Myocyte (in vitro differentiated cells): ENCODE data around the gene GJA5. TPM values are rescaled to one million over a fixed set of nuclear protein-coding genes. Genes with fewer than 3 reads are reported as not detected.

Source experiments
- DNase-seq: peaks from one replicate; pipeline ENCODE4 v3.0.0-alpha.2; 2012; ENCODE audit warnings: low read depth
- polyA plus RNA-seq: library from polyadenylated mRNA; unstranded; fragments of >200 nt; gene quantifications from one replicate; pipeline ENCODE4 v1.2.1, GENCODE V29; 2012; ENCODE audit warnings: missing spikeins
- total RNA-seq: library from RNA; depleted of rRNA; stranded (reverse); fragments of >200 nt; gene quantifications from 2 replicates; pipeline ENCODE4 v1.2.3, GENCODE V29; 2014

Gene GJA5
- not detected in 2 replicates for total RNA-seq
- polyA plus RNA-seq: 0.03 TPM

GRCh38 chr1:147760481-147761260 lies at the start of gene GJA5:
Gene GJA5 (minus strand): TSS chr1:147760602. CDS start chr1:147759238, 1,364 bp downstream.
- no peak for DNase-seq

DNA sequence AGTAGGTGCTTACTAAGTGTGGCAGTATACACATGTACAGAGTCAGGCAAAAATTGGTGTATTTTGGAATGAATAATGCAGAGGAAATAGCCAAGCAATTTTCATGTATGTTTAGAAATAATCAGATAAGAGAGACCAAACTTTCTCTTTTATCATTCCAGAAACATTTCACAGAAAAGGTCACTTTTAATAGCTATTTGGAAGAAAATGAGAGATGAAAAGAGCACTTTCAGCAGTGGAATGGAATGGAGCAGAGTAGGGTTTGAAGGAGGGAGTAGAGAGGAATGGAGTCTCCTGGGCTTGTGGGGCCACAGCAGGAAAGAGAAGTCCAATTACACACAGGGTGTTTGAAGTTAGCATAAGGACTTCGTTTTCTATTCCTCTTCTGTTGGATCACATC lies 48.8 kb upstream of the GJA5 start:
- DNase-seq: no peak

GRCh38 chr1:147808025-147808424 lies 47.6 kb upstream of the GJA5 start:
- no peak for DNase-seq

GRCh38 chr1:147807405-147807804 lies 47.0 kb upstream of the GJA5 start:
- no peak for DNase-seq

- no peak for DNase-seq
Observed at GRCh38 chr1:147804942-147805723, 44.7 kb upstream of the GJA5 start.

DNA sequence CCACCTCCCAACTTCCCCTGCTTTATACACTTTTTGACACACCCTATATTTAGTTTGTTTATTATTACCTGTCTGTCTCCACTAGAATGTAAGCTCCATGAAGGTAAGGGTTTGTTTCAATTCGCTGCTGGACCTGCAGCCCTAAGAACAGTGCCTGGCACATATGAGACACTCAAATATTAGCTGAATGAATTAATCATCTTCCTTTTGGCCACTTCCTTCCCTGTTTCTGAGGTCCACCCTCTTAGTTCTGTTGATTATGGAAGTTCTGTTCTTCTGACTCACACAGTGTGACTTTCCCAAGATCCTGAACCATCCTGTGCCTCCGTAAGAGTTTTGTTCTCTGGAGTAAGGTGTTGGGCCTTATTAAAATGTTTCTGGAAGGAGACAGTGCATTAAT lies 40.4 kb upstream of the GJA5 start:
- DNase-seq: no peak

DNA sequence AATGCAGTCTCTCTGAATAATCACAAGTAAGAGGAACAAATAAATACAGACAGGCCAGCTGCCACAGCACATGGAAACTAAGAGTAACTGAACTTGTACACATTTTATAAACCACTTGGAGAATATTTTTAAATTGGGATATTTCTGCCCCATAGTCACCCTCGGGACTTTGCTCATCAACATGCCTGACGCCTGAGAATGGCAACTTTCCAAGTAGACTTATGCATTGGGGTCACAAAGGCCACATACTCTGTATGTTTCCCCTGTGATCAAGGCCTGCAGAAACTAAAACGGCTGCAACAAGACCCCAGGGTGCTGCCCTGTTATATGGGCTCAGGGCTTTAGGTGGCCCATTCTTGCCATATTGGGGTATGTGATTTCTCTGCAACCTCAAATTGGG lies 38.3 kb upstream of the GJA5 start:
- DNase-seq: no peak

- DNase-seq: no peak
Observed at GRCh38 chr1:147794570-147794969, 34.2 kb upstream of the GJA5 start.

- no peak for DNase-seq
Observed at GRCh38 chr1:147791876-147792275, 31.5 kb upstream of the GJA5 start.

DNA sequence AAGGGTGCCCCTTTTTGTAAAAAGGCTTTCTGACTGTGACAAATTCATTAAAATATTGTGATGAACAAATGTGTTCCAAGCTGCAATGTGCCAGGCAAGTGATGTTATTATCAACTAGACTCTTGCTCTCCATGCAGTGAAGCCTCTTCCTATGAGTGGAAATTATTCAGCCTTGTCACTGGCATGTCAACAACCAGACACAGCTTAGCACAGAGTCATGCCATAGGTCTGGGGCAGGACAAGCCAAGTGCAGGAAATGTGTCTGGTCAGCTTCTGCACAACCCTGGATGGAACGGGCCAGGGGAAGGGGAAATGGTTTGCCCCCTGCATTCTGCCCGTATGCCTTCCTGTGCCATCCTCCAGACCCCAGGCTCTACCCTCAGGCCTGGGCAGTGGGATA lies 27.4 kb upstream of the GJA5 start:
- no peak for DNase-seq

DNA sequence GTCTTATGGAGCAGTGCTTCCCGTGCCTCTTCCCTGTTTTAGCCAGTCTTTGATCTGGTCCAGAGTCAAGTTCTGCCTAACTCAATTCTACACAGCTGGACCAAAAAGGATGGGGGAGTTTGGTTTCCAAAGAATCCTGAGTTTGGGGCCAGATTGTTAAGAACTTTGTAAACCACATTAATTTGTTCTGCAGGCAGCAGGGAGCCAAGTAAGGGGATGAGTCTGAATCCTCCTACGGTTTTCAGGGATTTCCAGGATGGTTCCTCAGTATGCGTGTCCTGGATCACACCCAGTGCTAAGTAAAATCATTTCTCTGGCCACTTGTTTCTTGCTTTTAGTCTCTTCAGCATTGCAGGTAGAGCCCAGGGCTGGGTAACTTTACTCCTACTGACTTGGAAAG lies 26.1 kb upstream of the GJA5 start:
- no peak for DNase-seq

DNA sequence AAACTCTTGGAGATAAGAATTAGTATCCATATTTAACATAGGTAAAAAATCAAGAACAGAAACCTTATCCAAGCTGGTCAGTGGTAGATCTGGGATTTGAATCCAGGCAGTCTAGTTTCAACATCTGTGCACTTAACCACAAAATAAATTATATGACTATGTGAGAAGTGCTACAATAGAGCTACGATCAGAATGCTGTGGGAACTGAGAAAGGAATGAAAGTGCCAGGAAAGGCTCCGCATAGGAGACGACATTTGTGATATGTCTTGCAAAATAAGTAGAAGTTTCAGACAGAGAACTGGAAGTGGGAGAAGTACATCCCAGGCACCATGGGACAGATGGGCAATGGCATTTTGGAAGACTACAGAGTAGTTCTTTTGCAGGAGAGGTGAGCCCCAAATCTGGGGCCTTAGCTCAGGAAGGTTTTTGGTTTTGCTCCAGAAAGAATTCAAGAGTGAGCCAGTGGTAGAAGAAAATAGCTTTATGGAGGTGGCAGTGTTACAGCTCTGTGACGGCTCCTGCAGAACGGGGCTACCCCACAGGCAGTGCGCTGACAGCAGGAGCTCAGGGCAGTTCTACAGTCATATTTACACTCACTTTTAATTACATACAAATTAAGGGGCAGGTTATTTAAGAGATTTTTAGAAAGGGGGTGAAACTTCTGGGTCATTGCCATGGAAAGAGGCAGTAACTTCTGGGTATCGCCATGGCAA lies 25.5 kb upstream of the GJA5 start:
- no peak for DNase-seq

DNA sequence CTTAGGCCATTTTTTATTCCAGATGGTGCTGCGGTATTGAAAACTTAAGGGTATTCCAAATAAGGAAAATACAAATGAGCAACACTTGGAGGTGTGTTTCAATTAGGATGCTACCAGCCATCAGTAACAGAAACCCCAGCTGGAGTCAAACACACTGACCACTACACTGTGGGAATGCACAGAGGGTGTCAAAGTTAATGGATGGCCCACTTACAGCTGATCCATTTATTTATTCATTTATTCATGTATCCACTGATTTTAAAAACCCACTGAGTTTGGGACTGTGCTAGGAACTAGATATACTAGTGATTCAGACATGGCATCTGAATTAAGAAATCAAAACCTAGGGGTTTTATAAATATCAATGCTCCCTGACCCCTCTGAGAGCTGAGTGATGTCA lies 24.5 kb upstream of the GJA5 start:
- DNase-seq: no peak

GRCh38 chr1:147781056-147781471 lies 20.7 kb upstream of the GJA5 start:
- DNase-seq: no peak

DNA sequence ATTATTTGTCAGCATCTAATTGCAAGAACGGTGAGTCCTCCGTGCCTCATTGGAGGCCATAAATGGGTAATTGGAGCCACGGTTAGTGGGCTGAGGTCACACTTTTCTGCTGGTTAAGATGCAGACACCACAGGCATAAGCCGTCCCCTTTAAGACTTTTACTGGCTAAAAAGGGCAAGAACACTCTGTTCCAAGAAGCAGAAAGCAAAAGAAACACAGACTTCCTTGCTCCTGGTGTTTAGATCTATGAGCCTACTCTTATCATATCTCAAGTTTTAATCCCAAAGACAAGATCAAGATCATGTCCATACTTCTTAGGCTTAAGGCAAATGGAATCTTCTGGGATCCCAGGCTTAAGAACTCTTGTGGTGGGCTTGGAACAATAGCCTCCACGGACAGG lies 17.3 kb upstream of the GJA5 start:
- DNase-seq: no peak

DNA sequence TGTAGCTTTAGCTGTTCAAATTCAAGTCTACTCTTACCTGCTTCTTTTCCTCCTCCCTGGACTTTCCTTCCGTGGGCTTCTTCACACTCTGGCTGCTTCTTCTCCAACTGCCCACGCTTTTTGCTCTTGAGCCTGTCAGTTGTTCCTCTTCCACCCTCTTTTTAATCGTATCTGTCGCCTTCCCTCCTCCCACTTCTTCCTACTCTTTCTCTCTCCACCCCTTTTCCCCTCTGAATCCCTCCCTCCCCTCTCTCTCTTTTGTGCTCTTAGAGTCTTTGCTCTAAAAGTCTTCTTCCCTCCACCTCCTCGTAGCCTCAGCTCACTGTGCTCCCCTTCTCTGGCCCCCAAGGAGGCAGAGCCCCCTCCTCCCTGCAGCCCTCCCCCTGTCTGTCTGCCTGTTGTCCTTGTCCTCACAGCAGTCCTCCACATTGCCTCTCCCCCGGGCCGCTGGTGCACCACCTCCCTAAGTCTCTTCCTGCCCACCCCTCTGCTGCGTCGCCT lies 12.9 kb upstream of the GJA5 start:
- DNase-seq: no peak

DNA sequence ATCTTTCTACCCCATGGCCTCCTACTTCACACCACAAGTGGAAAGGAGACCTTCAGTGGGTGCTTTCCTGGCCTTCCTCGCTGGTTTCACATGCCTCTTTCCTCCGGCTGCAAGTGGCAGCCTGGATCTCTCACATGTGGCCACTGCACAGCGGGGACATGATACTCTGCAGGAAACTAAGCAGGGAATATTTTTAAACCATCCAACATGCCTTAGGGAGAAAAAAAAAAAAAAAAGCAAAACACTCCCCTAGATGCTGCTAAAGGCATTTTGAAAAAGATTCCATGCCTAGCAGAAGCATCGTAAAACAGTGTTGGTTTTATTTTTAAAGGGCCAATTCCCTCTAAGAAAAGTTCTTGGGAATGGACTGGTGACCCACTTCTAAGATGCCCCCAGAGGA lies 12.2 kb upstream of the GJA5 start:
- DNase-seq: no peak

DNA sequence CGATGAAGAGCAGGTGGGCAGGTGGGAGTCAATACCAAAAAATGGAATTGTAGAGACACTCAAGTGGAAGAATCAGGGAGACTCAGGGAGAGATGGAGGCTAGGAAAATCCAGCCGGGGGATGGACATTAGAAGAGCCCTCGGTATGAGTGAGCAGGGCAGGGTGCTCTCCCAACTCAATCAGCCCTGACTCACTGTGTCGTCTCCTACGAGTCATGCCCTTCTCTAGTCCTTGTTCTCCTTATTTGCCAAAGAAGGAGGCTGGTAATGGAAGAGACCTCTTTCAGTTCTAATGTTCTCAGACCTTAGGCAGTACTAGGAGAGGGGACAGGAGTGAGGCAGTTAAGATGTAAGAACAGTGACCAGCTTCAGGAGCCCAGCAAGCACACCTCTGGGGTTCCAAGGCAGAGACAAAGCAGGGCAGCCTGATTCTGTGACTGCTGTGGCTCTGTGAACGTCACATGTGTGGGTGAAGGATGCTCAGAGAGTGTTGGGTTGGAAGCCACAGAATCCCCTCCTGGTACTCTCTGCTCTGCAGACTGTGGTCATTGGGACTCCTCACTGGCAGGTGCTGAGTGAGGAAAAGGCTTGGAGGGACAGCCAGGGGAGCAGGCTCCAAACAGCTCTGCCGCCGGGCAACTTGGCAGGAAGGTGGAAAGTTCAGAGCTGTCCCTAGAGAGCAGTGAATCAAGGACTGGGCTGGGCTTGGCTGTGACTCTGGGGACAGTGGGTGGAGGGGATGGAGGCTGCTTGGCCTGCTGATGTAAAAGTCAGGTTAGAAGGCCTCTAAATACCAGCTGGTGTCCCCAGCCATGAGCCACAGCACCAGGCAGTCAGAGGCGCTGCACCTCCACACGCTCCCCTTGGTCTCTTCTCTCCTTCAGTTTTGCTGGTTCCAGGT lies 11.1 kb upstream of the GJA5 start:
- DNase-seq: peak; percentile 14

- DNase-seq: no peak
Observed at GRCh38 chr1:147769106-147769505, 8.7 kb upstream of the GJA5 start.

DNA sequence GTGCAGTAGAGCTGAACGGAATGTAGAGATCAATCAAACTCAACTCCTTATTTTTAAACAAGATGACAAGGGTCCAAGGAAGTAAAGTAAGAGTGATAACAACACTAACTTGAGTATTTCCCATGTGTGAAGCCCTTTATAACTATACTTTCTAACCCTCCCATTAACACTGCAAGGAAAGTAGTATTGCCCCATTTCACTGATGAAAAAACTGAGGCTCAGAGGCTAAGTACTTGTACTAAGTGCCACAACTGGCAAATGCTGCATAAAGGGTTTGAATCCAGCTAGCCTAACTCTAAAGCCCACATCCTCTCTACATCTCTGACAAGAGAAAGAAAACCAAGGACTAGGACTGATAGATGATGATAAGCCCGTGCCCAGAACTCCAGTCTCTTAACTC lies 8.2 kb upstream of the GJA5 start:
- no peak for DNase-seq

- no peak for DNase-seq
Observed at GRCh38 chr1:147768101-147768500, 7.7 kb upstream of the GJA5 start.
